ENCODE results near the gene DPF3. TPM values are rescaled to one million over a fixed set of nuclear protein-coding genes. Genes with fewer than 3 reads are reported as not detected.

Gene DPF3
- total and polyA plus RNA-seq, 2 of the 13 experiments (the other 11 are each of a cell fraction or from before 2014, with no cell fraction given) = 0.09 to 0.60 TPM

DNA sequence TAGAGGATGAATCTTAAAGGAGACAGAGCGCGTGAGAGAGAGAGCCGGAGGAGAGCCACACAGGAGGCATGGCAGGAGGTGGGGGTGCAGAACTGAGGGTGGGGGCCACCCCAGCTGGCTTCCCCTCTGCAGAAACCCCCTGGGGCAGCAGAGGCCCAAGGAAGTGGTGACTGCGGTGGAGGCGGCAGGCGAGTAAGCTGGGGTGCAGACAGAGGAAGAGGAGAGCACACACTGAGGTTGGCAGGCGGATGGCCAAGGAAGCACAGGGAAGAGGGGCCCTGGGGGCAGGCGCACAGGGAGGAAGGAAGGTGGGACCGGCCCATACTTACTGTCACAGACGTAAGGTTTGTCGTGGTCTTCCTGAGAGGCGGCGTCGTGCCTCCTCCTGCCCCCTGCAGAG, 179.8 kb downstream of the DPF3 start:
- ChIA-PET POLR2A (no interaction called here), CTCF (ENCODE audit: low intra/inter-chr PET ratio, low total read pairs) (no interaction called here)
- no peaks in the 10 kb centered on the region for H3K36me3 ChIP-seq (replicated peaks in 1 of 2; ENCODE audit: control insufficient read depth in 1 of 2, insufficient read depth in 2 of 2, low read length in 2 of 2)
- no peak overlapping the region for H3K4me2 ChIP-seq (ENCODE audit: low read depth, low read length)
- no peak overlapping the region for H3K4me3 ChIP-seq (replicated peaks in 1 of 3; ENCODE audit: insufficient read depth in 1 of 3, low read depth in 2 of 3, low read length in 3 of 3)
- no peak for TF ChIP-seq SRSF4 (IDR thresholded peaks at IDR 0.05; ENCODE audit: low read depth, low read length, poor library complexity, severe bottlenecking)
- no peak for TF ChIP-seq HMG20A (CRISPR knock-in tag; IDR thresholded peaks at IDR 0.05; ENCODE audit: borderline replicate concordance)
- no peak for TF ChIP-seq AGO1 (IDR thresholded peaks at IDR 0.05; ENCODE audit: low read depth, low read length, poor library complexity, severe bottlenecking)
- no peak for TF ChIP-seq ZNF567 (CRISPR knock-in tag; IDR thresholded peaks at IDR 0.05; ENCODE audit: borderline replicate concordance)
- TF ChIP-seq SRSF9 (IDR thresholded peaks at IDR 0.05; ENCODE audit: borderline replicate concordance, insufficient read depth, low read depth, low read length, poor library complexity, severe bottlenecking) = no peak
- no peak for TF ChIP-seq NFE2L2 (IDR thresholded peaks at IDR 0.05; ENCODE audit: low read length)
- TF ChIP-seq, protein P1, sequence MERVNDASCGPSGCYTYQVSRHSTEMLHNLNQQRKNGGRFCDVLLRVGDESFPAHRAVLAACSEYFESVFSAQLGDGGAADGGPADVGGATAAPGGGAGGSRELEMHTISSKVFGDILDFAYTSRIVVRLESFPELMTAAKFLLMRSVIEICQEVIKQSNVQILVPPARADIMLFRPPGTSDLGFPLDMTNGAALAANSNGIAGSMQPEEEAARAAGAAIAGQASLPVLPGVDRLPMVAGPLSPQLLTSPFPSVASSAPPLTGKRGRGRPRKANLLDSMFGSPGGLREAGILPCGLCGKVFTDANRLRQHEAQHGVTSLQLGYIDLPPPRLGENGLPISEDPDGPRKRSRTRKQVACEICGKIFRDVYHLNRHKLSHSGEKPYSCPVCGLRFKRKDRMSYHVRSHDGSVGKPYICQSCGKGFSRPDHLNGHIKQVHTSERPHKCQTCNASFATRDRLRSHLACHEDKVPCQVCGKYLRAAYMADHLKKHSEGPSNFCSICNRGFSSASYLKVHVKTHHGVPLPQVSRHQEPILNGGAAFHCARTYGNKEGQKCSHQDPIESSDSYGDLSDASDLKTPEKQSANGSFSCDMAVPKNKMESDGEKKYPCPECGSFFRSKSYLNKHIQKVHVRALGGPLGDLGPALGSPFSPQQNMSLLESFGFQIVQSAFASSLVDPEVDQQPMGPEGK (CRISPR knock-in tag; IDR thresholded peaks at IDR 0.05) = no peak
- TF ChIP-seq, protein P2, sequence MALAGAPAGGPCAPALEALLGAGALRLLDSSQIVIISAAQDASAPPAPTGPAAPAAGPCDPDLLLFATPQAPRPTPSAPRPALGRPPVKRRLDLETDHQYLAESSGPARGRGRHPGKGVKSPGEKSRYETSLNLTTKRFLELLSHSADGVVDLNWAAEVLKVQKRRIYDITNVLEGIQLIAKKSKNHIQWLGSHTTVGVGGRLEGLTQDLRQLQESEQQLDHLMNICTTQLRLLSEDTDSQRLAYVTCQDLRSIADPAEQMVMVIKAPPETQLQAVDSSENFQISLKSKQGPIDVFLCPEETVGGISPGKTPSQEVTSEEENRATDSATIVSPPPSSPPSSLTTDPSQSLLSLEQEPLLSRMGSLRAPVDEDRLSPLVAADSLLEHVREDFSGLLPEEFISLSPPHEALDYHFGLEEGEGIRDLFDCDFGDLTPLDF (CRISPR knock-in tag; IDR thresholded peaks at IDR 0.05) = no peak
- TF ChIP-seq ZFP36L2 (CRISPR knock-in tag; IDR thresholded peaks at IDR 0.05) = no peak
- TF ChIP-seq ELF4 (CRISPR knock-in tag; IDR thresholded peaks at IDR 0.05; ENCODE audit: borderline replicate concordance) = no peak
- TF ChIP-seq SMARCC2 (IDR thresholded peaks at IDR 0.05) = no peak
- TF ChIP-seq POGK (CRISPR knock-in tag; conservative IDR thresholded peaks at IDR 0.05) = no peak
- no peak for TF ChIP-seq ZNF136 (CRISPR knock-in tag; IDR thresholded peaks at IDR 0.05; ENCODE audit: low read depth)
- intact Hi-C loops (cut with micrococcal nuclease; ENCODE audit: unreplicated experiment) (no loop called here), in situ Hi-C loops (cut with HindIII; ENCODE audit: extremely low pct_ligation_motif_present, low pct_unique_long_range_greater_than_20kb) (no loop called here)
- no peak for FAIRE-seq
- 77% methylated on average over 11 of the region's 14 CpGs for WGBS (ENCODE audit: low lambda C conversion rate)
- H4K20me1 ChIP-seq (ENCODE audit: insufficient read depth, low read length) = no peaks in the 10 kb centered on the region
- no peak overlapping the region for H3K27ac ChIP-seq (ENCODE audit: extremely low read length, insufficient read depth, low read length)
- H3K4me1 ChIP-seq (ENCODE audit: insufficient read depth, low read length) = peaks cover 4% of the 10 kb centered on the region; the same call in 1 of the 2 replicates
- ATAC-seq = no peak
- H3K9ac ChIP-seq (ENCODE audit: insufficient read depth, low read depth, low read length) = no peak overlapping the region
- no peaks in the 10 kb centered on the region for H3K9me3 ChIP-seq (ENCODE audit: low read length)
- H3K79me2 ChIP-seq (ENCODE audit: insufficient read depth, low read length) = no peaks in the 10 kb centered on the region
- no TSS peak for BruUV-seq (replicated peaks)
- H2AFZ ChIP-seq (ENCODE audit: low read length) = no peak overlapping the region
- H3K27me3 ChIP-seq (ENCODE audit: control insufficient read depth in 1 of 2, insufficient read depth in 2 of 2, low read length in 2 of 2) = no peaks in the 10 kb centered on the region
- no peak for DNase-seq (ENCODE audit: low spot score)
